ENCODE data around the gene DCHS2.

DNA sequence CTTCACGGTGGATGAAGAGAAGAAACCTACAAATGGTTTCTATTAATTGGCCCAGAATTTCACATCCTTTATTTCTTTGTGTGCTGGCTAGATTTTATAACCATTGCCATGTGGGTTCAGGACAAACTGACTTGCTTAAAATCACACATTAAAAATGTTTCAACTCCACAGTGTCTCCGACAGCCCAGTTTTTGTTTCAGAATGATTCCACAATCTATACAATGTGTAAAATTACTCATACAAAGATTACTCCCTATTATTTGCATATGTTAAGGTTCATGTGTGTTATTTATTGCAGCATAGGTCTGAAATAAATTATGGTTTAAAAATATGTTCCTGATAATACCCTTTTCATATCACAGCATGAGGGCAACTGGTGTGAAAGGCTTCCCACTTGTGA, 20.6 kb downstream of the DCHS2 start:
- TF ChIP-seq CTCF (IDR thresholded peaks at IDR 0.05): no peak
- TF ChIP-seq POLR2A (IDR thresholded peaks at IDR 0.05): no peak
